ACC112 (cell line): ENCODE measurements around the gene B3GNT4.

ENCODE experiments used
- H2AFZ ChIP-seq: fragments of 200-600 bp; sonication (generic); one replicate; pipeline ENCODE4 v1.6.0; 2017; ENCODE audit warnings: antibody characterized with exemption, low read length; ENCODE audit not compliant: unreplicated experiment
- H3K27ac ChIP-seq: fragments of 200-600 bp; sonication (generic); 2 replicates; pipeline ENCODE4 v1.5.1; 2014; ENCODE audit warnings: low read depth, mild to moderate bottlenecking, antibody characterized with exemption, low read length, moderate library complexity
- H3K27me3 ChIP-seq: fragments of 200-600 bp; sonication (generic); 2 replicates; pipeline ENCODE4 v1.6.1; 2014; ENCODE audit warnings: mild to moderate bottlenecking, antibody characterized with exemption, low read length, moderate library complexity, mixed read lengths; ENCODE audit not compliant: insufficient read depth
- H3K36me3 ChIP-seq: fragments of 200-600 bp; sonication (generic); 2 replicates; pipeline ENCODE4 v1.6.1; 2016; ENCODE audit warnings: mild to moderate bottlenecking, antibody characterized with exemption, low read length, moderate library complexity, mixed read lengths; ENCODE audit not compliant: insufficient read depth
- H3K4me1 ChIP-seq: fragments of 200-600 bp; sonication (generic); one replicate; pipeline ENCODE4 v1.6.1; 2016; ENCODE audit warnings: low read length, mixed read lengths; ENCODE audit not compliant: insufficient read depth, unreplicated experiment, control insufficient read depth
- H3K4me3 ChIP-seq: fragments of 200-600 bp; sonication (generic); 2 replicates; pipeline ENCODE4 v1.5.1; 2014; ENCODE audit warnings: mild to moderate bottlenecking, low read depth, low read length
- H3K79me2 ChIP-seq: fragments of 200-600 bp; sonication (generic); one replicate; pipeline ENCODE4 v1.6.0; 2016; ENCODE audit warnings: low read length; ENCODE audit not compliant: control insufficient read depth, unreplicated experiment, insufficient read depth

B3GNT4 gene

DNA sequence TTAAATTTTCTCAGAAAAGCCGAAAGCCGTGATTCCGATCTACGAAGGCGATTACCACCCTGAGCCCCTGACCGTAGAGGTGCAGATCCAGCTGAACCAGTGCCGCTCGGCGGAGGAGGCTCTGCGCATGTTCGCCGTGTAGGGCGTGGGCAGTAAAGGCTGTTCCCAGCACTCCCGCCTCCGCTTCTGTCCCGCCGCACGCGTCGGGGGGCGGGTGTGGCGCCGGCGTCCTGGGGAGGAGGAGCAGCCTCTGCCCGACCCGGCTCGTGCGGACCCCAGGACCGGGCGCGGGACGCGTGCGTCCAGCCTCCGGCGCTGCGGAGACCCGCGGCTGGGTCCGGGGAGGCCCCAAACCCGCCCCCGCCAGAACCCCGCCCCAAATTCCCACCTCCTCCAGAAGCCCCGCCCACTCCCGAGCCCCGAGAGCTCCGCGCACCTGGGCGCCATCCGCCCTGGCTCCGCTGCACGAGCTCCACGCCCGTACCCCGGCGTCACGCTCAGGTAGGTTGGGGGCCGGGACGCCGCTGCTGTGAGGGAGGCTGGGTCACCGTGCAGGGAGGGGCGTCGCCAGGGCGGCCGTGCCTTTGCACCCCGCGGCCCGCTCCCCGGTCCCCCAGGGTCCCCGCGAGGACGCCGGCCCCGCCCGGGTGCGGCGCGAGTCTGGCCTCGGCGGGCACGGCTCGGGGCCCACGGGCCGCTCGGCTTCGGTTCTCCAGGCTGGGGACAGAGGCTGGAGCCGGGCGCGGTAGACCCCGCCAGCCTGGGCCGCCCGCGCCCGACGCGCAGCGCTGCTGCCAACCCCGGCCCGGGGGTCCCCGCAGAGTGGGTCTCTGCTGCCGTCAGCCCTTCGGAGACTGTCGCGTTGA, at the start of gene B3GNT4:
Gene B3GNT4 (plus strand): TSS at position 409 of the 866 bp plus-strand sequence. CDS start 910 bp downstream, outside the sequence.
- Histone ChIP-seq H2AFZ (peak within 1 kb of the TSS; percentile 94), H3K36me3 (no peaks in the 10 kb centered on the region), H3K27ac (no peak within 1 kb of the TSS), H3K4me1 (no peaks in the 10 kb centered on the region), H3K79me2 (no peaks in the 10 kb centered on the region), H3K27me3 (peaks cover 20% of the 10 kb centered on the region), H3K4me3 (peak within 1 kb of the TSS; percentile 81)

DNA sequence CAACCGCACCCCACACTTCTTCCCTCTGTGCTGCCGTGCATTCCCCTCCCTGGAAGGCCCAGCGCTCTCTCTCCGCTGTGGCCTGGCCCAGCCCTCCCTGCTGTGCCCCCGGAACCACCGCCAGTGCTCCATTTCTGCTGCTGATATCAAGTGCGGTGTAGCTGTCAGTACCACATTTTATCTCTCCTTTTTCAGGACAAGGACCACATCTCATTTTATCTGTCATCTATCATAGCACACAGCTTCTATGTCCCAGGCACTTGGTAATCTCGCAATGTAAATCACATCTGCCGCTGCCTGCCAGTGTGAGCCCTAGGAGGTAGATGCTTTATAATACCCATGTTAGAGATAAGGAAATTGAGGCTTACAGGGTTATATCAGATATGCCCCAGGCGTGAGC, 47.8 kb upstream of the B3GNT4 start:
- no peaks in the 10 kb centered on the region for H3K79me2 ChIP-seq
- H3K27ac ChIP-seq: no peak overlapping the region
- H3K27me3 ChIP-seq: no peaks in the 10 kb centered on the region
- H3K4me3 ChIP-seq: no peak overlapping the region
- no peaks in the 10 kb centered on the region for H3K4me1 ChIP-seq
- no peak overlapping the region for H2AFZ ChIP-seq
- H3K36me3 ChIP-seq: no peaks in the 10 kb centered on the region

DNA sequence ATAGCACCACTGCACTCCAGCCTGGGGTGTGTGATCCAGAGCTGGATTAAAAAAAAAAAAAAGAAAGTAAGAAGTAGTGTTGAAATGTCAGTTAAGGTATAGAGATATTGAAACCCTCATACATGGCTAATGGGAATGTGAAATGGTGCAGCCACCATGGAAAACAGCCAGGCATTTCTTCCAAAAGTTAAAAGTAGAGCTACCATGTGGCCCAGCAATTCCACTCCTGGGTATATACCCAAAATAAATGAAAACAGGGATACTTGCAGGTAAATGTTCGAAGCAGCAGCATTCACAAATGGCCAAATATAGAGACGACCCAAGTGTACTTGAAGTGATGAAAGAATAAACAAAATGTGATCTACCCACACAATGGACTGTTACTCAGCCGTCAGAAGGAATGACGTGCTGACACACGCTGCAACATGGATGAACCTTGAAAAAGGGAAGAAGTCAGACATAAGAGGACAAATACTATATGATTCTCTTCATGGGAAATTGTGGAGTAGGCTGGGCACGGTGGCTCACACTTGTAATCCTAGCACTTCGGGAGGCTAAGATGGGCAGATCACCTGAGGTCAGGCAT, 44.7 kb upstream of the B3GNT4 start:
- Histone ChIP-seq H3K27me3 (no peaks in the 10 kb centered on the region), H3K4me3 (no peak overlapping the region), H3K27ac (no peak overlapping the region), H3K4me1 (no peaks in the 10 kb centered on the region), H3K79me2 (no peaks in the 10 kb centered on the region), H2AFZ (no peak overlapping the region), H3K36me3 (no peaks in the 10 kb centered on the region)

DNA sequence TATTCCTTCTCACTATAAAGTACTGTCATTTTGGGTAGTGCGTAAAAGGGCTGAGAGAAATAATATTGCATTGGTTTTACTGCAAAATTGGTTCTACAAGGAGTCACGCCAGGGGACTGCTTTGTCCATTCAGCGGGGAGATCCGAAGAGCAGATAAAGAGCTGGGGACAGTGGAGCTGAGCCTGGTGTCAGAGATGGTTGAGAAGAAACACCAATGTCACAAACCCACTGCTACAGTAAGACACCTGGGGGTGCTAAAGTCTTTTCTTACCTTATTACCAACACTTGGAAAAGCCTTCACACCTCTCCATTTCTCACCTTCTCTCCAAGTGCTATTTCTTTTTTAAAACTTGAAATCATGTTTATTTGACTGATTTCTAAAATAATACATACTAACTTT, 43.6 kb upstream of the B3GNT4 start:
- Histone ChIP-seq H3K36me3 (no peaks in the 10 kb centered on the region), H3K79me2 (no peaks in the 10 kb centered on the region)

DNA sequence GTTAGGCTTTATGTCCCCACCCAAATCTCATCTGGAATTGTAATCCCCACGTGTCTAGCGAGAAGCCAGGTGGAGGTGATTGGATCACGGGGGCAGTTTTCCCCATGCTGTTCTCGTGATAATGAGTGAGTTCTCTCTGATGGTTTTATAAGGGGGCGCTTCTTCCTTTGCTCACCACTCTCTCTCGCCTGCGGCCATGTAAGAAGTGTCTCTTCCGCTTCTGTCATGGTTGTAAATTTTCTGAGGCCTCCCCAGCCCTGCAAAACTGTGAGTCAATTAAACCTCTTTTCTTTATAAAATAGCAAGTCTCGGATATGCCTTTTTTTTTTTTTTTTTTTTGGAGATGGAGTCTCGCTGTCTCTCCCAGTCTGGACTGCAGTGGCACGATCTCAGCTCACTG, 42.7 kb upstream of the B3GNT4 start:
- Histone ChIP-seq H3K36me3 (no peaks in the 10 kb centered on the region), H3K4me3 (no peak overlapping the region), H3K27ac (no peak overlapping the region), H3K27me3 (no peaks in the 10 kb centered on the region), H2AFZ (no peak overlapping the region), H3K79me2 (no peaks in the 10 kb centered on the region), H3K4me1 (no peaks in the 10 kb centered on the region)

More for the DNA sequence above, 43.6 kb upstream of the B3GNT4 start:
- H3K27ac ChIP-seq: no peak overlapping the region
- no peaks in the 10 kb centered on the region for H3K4me1 ChIP-seq
- no peak overlapping the region for H3K4me3 ChIP-seq
- no peaks in the 10 kb centered on the region for H3K27me3 ChIP-seq
- H2AFZ ChIP-seq: no peak overlapping the region

DNA sequence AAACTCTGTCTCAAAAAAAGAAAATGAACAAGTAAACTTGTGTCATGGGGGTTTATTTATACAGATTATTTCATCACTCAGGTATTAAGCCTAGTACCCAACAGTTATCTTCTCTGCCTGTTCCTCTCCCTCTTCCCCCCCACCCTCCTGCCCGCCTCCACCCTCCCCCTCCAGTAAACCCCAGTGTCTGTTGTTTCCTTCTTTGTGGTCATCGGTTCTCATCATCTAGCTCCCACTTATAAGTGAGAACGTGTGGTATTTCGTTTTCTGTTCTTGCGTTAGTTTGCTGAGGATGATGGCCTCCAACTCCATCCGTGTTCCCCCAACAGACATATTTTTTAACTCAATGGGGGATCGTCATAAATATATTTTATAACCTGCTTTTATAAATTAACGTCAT, 41.8 kb upstream of the B3GNT4 start:
- H2AFZ ChIP-seq: no peak overlapping the region
- H3K36me3 ChIP-seq: no peaks in the 10 kb centered on the region
- no peaks in the 10 kb centered on the region for H3K4me1 ChIP-seq
- H3K27me3 ChIP-seq: no peaks in the 10 kb centered on the region
- H3K79me2 ChIP-seq: no peaks in the 10 kb centered on the region
- no peak overlapping the region for H3K27ac ChIP-seq
- H3K4me3 ChIP-seq: no peak overlapping the region

DNA sequence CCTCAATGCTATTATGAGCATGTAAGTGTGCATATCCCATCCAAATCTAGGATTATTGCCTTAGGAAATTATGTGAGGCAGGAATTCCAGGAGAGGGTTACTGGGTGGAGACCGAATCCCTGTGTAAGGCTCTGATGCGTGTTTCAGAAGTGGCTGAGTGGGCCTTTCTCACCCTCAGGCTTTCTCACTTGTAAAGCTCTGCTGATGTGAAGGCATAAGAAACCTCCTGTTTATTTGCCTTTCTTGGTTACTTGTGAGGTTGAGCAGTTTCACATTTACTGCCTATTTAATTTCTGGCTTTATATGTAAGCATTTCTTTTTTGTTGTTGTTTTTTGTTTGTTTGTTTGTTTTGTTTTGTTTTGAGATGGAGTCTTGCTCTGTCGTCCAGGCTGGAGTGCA, 40.5 kb upstream of the B3GNT4 start:
- Histone ChIP-seq H3K4me1 (no peaks in the 10 kb centered on the region), H3K27ac (no peak overlapping the region), H3K36me3 (no peaks in the 10 kb centered on the region)

DNA sequence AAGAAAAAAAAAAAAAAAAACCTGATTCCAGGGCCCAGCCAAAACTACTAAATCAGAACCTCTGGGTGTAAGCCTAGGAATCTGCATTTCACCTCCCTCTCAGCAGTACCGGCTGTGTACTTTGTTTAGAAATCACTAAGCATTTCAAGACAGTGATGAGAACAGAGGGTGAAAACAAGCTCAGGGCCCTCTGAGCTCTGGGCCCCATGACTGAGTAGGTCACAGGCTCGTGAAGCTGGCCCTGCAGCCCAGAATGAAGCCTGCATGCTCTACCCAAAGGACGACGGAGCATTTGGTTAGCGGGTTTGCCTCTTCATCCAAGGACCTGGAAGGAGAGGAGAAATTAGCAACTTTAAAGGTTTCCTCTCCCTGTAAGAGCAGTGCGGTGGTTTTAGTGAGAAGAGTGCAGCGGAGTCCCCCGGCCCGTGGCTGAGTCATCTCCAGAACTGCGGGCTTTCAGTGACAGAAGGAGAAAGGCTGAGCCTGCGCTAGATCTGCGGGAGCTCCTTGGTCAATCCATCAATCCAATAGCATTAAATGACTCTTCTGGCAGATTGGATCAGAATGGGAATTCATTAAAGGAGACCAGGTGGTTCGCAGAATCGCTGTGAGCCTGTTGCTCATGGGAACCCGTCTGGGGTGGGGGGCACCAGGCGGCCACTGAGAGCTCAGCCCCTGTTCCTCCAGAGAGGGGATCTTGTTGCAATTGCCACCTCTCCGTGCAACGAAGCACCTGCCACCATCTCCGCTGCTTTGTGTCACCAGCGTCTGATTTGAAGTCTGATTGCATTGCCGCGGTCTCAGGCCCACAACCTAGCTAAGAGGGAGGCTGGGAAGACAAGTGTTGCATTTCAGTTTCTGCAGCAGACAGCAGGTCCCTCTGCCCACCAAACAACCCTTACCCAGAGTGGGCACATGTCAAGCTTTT, 36.8 kb upstream of the B3GNT4 start:
- Histone ChIP-seq H2AFZ (no peak overlapping the region), H3K4me3 (no peak overlapping the region), H3K79me2 (no peaks in the 10 kb centered on the region), H3K27ac (no peak overlapping the region), H3K4me1 (no peaks in the 10 kb centered on the region), H3K27me3 (no peaks in the 10 kb centered on the region), H3K36me3 (no peaks in the 10 kb centered on the region)

More for the DNA sequence above, 40.5 kb upstream of the B3GNT4 start:
- no peak overlapping the region for H2AFZ ChIP-seq
- H3K4me3 ChIP-seq: no peak overlapping the region
- no peaks in the 10 kb centered on the region for H3K27me3 ChIP-seq
- H3K79me2 ChIP-seq: no peaks in the 10 kb centered on the region

DNA sequence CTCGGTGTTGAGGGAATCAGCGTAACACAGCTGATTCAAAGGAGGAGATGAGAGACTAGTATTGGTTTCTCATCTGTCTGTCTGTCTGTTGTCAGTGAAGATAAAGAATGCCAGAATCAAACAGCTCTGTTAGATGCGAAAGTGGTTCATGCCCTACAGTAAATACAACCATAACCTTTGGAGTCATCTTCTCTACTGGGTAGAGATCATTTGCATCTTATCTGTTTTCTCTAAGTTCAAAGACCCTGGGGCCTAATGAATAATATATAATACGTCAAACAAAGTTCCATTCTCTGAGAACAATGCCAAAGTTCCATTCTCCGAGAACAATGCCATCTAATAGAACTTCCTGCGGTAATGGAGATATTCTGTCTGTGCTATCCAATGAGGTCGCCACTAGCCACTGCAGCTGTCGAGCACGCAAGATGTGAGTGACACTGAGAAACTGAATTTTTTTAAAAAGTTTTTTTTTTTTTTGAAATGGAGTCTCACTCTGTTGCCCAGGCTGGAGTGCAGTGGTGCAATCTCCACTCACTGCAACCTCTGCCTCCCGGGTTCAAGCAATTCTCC, 36.1 kb upstream of the B3GNT4 start:
- Histone ChIP-seq H3K4me3 (no peak overlapping the region), H3K4me1 (no peaks in the 10 kb centered on the region), H3K79me2 (no peaks in the 10 kb centered on the region), H3K36me3 (no peaks in the 10 kb centered on the region), H2AFZ (no peak overlapping the region), H3K27ac (no peak overlapping the region), H3K27me3 (no peaks in the 10 kb centered on the region)

DNA sequence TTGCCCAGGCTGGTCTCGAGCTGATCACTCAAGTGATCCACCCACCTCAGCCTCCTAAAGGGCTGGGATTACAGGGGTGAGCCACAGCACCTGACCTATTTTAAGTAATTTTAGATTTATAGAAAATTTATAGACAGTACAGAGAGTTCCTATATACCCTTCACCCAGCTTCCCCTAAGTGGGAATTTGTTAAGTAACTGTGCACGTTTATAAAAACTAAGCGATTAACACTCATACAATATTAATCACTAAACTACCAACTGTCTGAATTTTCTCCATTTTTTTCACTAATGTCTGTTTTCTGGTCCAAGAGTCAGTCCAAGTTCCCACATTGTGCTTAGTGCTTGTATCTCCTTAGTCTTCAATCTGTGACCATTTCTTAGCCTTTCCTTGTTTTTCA, 35.0 kb upstream of the B3GNT4 start:
- Histone ChIP-seq H3K27me3 (no peaks in the 10 kb centered on the region; the same call in 1 of the 2 replicates), H2AFZ (no peak overlapping the region), H3K4me3 (no peak overlapping the region), H3K79me2 (no peaks in the 10 kb centered on the region), H3K36me3 (no peaks in the 10 kb centered on the region), H3K4me1 (no peaks in the 10 kb centered on the region), H3K27ac (no peak overlapping the region)
